ENCODE results near the gene KIF2A.

DNA sequence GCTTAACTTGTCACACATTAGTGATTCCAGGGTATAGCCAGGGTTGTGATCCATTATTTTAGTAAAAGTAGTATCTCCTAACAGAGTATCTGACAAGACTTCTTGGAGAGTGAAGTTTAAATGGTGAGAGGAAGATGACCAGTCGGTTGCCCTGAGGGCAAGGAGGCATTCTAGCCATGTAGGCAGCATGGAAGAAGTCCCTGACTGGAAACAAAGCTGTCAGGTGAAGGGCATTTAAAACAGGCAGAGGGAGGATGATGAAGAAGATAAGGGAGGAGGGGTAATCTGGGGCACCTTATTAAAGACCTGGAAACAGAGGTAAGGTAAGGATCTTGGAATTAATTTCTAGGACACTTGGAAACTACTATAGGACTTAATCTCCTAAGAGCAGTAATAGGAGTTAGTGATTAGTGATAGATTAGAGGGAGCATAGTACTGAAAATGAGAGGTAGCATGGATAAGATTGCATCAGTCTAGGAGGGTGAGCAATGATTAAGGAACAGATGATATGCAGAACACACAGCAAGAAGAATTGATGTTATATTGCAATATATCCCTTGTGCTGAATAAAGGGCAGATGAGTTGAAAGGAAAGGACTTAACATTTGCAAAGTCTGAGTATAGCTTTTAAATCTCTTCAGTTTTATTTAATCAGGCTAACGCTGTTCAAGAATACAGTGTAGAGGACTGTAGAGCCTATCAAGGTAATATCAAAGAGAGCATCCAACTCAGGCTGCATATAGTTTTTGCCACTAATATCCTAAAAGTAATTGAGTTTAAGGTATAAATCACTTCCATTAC lies 9.6 kb downstream of the KIF2A start:
- TF ChIP-seq, protein P1, sequence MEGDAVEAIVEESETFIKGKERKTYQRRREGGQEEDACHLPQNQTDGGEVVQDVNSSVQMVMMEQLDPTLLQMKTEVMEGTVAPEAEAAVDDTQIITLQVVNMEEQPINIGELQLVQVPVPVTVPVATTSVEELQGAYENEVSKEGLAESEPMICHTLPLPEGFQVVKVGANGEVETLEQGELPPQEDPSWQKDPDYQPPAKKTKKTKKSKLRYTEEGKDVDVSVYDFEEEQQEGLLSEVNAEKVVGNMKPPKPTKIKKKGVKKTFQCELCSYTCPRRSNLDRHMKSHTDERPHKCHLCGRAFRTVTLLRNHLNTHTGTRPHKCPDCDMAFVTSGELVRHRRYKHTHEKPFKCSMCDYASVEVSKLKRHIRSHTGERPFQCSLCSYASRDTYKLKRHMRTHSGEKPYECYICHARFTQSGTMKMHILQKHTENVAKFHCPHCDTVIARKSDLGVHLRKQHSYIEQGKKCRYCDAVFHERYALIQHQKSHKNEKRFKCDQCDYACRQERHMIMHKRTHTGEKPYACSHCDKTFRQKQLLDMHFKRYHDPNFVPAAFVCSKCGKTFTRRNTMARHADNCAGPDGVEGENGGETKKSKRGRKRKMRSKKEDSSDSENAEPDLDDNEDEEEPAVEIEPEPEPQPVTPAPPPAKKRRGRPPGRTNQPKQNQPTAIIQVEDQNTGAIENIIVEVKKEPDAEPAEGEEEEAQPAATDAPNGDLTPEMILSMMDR (optimal IDR thresholded peaks at IDR 0.05 in 1 of 3, IDR thresholded peaks at IDR 0.05 in 1 of 3, conservative IDR thresholded peaks at IDR 0.05 in 1 of 3; ENCODE audit: extremely low read depth in 1 of 3, insufficient read depth in 2 of 3, low read length in 3 of 3): no peak
- TF ChIP-seq EZH2 (IDR thresholded peaks at IDR 0.05; ENCODE audit: low read length): no peak
